Effector CD4-positive, alpha-beta T cell (primary cell): ENCODE measurements around the gene SETD1A.
"Not testable (repeated sequence)": the region's sequence is repeated elsewhere in the genome, so short reads cannot be mapped to it uniquely, and the experiment has no call there.

ENCODE experiments used
- DNase-seq: peaks from one replicate; pipeline ENCODE4 v3.0.0-alpha.2; 2020

SETD1A gene

DNA sequence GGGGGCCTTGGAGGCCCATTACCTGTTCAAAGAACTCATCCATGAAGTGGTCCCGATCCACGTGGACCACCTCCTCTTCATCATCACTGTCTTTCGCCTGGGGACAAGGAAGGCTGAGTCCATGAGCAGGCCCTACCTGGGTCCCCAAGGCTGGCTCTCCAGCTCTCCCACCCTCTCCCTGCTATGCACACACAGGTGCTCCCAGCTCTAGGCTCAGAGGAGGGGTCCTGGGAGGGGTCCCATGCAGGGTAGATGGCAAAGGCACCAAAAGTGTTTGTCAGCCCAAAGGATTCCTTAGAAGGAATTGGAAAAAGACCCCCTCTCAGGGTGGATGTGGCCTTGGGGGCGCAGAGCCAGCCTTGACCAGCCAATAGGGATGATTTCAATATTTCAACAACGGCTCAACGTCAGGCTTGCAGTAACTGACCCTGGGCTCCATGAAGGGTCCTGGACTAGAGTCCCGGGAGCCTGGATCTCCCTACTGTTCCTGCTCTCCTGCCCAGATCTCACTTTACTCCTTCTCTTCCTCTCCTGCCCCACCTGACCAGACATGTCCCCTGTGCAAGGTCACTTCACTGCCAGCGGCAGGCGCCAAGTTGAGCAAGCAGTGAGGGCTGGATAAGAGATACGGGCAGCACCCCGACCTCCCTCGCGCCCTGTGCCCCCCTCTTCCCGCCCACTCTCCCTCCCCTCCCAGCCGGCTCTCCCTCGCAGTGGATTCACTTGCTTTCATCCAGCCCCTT, 44.1 kb downstream of the SETD1A start:
- no peak for DNase-seq

DNA sequence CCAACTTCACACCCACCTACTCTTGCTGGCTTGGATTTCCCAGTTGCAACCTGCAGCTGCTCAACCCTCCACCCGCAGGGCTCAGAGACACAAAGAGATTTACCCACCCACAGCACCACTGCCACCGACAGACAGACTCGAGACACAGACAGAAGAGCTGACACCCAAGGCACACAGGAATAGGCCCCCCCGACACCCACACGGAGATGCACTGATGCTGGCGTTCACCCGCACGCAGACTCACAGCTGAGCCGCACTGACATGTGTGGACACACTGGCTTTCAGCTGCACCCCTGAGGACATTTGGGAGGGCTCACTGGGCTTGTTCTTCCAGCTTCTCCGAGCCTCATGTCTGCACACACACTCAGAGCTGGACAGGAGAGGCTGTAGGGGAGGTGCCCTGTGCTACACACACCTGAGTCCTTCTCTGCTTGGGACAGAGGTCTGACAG, 44.7 kb downstream of the SETD1A start:
- DNase-seq, result no peak

DNA sequence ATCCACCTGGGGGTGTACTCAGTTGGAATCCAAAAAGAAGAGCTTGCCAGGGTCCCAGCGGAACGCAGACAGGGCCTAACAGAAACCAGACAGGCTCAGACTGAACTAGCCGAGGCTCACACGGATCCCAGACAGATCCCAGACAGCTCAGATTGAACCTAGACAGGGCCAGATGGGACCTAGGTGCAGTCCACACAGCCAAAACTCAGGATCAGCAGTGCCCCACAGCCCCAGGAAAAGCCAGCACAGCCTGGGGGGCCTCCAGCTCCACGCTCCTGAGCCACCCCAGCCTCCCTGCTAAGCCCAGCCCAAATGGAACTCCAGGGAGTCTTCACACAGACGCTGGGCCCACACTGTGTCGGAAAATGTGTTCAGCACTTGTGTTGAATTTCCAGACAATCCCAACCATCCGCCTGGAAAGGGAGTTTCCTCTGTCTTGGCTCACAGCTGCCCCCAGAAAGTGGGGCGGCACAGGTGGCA, 45.3 kb downstream of the SETD1A start:
- no peak for DNase-seq

DNA sequence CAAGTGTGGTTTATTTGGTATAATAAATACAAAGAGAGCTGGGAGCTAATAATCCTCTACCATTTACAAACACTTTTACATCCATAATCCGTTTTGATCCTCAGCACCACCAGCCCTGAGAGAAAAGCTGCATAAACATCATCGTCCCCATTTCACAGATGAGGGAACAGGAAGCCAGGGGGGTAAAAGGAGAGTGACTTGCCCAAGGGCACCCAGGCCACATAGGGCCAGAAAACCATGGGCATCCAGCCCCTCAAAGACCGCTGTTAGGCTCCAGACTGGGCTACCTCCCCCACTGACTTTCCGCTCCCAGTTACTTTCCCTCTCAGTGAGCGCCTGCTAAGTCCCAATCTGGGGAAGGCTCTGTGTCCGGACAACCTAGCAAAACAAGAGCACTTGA, 46.2 kb downstream of the SETD1A start:
- no peak for DNase-seq

DNA sequence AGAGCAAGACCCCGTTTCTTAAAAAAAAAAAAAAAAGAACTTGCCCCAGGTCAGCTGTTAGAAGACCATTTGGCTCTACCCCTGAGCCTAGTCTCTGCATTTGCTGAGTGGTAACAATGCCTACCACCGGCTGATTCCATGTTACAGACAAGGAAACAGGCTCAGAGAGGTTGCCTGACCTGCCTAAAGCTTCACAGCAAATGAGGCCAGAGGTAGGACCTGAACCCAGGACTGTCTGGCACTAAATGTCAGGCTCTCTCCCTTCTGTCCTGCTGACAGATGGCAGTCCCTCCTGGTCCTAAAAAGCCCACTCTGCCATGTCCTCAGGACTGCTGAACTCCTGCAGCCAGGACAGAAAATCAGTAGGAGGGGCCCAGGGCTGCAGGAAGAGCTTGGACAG, 47.1 kb downstream of the SETD1A start:
- no peak for DNase-seq

DNA sequence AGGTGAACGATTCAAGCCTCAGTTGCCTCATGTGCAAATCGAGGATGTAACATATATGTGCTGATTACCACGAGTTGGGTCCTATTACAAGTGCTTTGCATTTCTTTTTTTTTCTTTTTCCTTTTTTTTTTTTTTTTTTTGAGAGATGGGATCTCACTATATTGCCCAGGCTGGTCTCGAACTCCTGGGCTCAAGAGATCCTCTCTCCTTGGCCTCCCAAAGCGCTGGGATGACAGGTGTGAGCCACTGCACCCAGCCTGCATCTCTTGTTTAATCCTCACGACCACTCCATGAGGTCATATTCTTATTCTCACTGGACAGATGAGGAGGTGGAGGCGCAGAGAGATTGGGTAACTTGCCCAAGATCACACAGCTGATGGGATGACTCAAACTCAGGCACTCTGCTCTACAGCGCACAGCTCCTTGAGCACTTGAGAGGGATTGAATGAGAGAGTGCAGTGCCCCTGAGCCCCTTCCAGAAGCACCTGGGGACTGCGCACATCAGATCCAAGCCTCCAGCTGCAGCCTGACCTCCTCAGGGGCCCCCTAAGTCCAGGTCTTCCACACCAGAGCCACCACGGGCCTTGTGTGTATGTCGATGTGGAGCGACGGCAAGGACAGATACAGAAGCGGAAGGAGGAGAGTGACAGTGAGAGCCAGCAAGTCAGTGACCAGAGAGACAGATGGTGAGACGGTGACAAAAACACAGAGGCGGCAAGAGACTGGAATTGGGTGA, 48.0 kb downstream of the SETD1A start:
- no peak for DNase-seq

DNA sequence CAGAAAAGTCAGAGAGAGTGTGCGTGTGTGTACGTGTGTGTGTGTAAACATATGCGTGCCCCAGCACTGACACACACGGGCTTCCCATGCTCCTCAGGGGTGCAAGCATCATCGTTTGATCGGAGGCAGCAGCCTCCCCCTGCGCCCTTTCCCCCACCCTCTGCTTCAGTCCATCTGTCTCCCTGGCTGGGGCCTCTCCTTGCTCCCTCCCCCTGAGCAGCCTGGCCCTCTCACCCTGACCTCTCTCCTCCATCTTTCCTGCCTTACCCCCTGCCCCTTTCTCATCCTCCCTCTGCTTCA, 48.5 kb downstream of the SETD1A start:
- DNase-seq, result no peak

DNA sequence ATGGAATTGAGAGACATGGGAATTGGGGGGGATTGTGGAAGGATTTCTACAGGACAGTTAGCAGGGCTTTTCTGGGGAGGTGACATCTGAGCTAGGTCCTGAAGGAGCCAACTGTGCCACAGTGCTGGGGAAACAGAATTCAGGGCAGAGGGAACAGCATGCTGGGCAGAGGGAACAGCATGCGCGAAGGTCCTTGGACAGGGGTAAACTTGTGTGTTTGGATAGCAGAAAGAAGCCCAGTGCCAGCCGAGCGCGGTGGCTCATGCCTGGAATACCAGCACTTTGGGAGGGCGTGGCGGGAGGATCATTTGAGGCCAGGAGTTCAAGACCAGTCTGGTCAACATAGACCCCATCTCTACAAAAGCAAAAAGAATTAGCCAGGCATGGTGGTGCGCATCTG, 49.0 kb downstream of the SETD1A start:
- no peak for DNase-seq

DNA sequence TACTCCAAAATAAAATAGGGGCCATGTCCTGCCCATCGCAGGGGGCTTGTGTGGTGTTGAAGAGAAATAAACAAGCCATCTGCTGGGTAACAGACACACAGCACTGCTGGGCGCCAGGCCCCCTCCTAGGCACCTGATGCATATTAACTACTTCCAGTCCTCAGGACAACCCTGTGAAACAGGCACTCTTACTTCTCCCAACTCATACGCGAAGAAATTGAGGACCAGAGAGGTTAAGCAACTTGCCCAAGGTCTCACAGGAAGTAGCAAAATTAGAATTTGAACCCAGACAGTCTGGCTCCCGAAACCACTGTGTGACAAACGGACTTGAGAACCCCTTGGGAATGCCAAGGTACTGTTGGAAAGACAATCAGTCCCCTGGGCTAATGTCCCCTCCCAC, 50.1 kb downstream of the SETD1A start:
- DNase-seq, result no peak

DNA sequence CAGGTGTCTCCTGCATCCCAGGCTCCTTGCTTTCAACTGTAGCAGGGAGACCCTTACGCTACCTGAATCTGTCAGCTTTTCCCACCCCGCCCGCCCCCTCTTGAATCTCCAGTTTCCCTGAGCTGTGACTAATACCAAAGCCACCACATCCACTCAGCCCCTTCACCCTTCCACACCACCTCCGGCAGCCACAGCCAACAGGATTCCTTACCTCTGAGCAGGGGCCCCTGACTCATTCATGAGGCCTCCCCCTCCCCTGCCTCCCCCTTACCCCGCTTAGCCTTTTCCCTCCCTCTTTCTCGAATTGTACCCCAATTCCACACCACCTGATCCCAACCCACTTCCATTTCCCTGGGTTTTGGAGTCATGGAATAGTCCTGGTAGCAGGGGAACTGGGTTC, 50.6 kb downstream of the SETD1A start:
- DNase-seq, result no peak

DNA sequence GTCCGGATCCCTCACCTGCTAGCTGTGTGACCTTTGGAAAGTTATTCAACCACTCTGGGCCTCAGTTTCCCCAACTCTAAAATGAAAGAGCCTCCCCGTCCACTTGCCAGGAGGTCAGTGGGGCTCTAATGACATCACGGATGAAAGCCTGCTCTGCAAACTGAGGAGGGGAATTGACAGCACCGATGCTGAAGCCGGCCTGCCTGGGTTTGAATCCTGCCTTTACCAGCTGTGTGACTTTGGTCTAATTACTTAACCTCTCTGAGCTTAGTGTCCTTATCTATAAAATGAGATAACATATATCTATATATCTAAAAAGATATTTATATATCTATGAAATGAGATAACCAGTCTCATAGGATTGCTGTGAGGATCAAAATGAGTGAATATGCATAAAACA, 51.0 kb downstream of the SETD1A start:
- no peak for DNase-seq

DNA sequence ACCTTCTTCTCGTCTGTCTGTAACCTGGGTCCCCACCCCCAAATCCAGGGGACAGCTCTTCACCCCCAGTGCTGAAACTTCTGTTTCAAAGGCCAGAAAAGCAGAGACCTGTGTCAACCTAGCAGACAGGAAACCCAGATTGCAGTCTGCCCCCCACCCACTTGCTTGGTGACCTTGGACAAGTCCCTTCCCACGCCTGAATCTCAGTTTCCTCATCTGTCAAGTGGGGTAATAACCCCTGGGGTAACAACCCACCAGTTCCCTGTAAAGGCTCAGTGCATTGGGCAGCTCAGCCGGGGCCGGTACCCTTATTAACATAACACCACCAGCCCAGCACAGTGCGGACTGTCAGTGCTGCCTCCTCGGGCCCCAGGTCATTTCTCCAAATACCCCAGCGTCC, 51.6 kb downstream of the SETD1A start:
- no peak for DNase-seq

DNA sequence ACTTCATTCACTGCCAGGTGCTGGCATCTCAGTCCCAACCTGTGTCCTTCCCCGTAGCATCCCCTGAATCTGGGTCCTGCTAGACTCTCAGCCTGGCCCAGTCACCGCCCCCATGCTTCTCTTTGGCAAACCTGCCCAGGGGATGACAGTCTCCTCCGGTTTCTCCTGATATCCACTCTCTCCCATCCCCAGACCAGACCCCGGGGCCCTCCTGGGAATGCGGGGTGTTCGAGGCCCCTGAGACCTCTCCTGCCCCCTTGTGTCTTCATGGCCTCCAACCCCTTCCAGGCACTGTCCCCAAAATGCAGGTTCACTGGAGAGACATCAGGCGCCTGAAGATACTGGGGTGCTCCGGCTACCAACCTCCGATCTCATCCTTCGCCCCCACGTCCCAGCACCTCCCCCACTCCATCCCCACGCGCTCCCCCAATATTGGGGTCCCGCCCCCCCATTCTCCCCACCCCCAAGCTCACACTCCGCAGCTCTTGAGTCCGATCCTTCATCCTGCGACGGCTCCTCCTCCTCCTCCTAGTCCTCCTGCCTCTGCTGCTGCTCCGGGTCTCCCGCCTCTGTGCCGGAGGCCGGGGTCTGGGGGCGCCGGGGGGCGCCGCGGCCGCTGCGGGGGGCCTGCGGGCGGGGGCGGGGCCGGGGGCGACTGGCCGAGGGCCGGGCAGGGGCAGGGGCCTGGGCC, 52.5 kb downstream of the SETD1A start:
- DNase-seq, result no peak

DNA sequence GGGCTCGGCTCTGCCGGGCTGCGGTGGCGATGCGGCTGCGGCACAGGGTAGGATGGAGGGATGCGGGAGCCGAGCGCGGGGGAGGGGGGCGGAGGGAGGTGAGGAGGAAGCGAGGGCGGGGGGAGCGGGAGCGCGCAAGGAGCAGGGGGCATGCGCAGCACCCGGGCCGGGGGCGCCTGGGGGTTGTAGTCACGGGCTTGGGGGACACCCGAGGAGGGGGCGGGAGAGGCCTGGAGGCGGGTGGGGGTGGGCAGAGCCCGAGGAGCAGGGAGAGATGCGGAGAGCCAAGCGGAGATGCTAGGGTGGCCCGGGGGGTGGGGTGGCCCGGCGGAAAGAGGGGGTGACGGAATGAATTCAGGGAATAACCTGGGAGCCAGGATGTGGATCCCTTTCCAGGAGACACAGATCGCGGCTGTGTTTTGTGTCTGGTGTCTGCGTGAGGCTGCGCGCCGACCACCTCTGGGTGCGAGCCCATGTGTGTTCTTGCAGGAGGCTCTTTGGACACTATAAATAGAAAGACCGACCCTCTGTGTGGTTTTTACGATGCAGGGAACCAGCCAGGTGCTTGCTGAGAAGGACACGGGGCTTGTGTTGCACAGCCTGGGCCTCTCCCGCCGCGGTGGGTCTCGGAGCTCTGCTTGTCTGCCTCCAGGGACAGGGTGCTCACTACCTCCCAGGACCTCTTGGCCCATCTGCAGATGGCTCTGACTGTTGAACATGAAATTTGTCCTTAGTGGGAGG, 53.2 kb downstream of the SETD1A start, which contains the start of gene STX1B:
TSS of gene STX1B (minus strand) at position 54 of the 741 bp plus-strand sequence. CDS start 242 bp downstream, outside the sequence.
- DNase-seq, result peak; percentile 37

DNA sequence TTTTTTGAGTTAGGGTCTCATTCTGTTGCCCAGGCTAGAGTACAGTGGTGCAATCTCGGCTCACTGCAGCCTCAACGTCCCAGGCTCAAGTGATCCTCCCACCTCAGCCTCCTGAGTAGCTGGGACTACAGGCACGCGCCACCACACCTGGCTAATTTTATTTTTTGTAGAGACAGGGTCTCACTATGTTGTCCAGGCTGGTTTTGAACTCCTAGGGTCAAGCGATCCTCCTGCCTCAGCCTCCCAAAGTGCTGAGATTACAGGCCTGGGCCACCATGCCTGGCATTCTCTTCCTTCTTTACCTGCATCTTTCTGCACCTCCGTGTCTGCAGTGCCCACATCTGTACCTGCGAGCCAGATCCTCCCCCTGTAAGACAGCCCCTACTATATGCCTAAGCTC, 54.3 kb downstream of the SETD1A start:
- not testable (repeated sequence) for DNase-seq

DNA sequence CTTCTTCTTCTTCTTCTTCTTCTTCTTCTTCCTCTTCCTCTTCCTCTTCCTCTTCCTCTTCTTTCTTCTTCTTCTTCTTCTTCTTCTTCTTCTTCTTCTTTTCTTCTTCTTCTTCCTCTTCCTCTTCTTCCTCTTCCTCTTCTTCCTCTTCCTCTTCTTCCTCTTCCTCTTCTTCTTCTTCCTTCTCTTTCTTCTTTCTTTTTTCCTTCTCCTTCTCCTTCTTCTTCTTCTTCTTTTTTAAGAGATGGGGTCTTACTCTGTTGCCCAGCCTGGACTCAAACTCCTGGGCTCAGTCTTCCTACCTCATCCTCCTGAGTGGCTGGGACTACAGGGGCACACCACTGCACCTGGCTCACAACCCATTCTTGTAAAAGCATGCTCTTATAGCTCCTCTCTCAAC, 55.7 kb downstream of the SETD1A start:
- DNase-seq, result not testable (repeated sequence)

DNA sequence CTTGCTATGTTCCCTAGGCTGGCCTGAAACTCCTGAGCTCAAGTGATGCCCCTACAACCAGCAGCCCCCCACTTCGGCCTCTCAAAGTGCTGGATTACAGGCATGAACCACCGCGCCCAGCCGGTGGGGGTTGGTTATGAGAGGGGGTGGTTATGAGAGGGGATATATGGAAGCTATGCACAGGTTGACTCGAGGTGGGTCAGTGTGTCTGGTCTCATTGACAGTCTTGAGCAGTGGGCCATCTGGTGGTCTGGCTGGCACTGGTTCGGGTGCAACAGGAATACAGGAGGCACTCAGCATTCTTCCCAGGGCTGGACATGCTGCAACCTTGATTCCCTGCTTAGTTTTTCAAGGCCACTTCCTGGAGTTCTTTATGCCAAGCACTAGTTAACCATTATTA, 58.5 kb downstream of the SETD1A start:
- no peak for DNase-seq

DNA sequence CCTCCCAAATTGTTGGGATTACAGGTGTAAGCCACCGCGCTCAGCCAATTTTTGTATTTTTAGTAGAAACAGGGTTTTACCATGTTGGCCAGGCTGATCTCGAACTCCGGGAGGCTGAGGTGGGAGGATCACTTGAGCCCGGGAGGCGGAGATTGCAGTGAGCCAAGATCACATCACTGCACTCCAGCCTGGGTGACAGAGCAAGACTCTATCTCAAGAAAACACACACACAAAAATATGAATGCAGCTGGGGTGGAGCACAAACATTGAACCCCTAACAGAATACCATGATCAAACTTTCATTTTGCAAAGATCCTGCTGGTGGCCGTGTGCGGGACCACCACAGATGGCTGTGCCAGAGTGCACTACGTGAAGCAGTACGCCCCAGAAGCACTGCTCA, 60.2 kb downstream of the SETD1A start:
- DNase-seq, result not testable (repeated sequence)

DNA sequence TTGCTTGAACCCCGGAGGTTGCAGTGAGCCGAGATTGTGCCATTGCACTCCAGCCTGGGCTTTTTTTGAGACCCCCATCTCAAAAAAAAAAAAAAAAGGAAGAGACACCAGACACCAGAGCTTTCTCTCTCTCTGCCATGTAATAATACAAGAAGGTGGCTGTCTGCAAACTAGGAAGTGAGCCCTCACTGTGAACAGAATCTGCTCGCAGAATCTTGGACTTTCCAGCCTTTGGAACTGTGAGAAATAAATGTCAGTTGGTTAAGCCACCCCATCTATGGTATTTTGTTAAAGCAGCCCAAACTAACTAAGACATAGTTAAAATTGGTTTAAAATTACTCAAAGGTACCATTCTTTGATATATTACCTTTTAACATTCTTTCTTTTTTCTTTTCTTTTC, 63.0 kb downstream of the SETD1A start:
- no peak for DNase-seq

DNA sequence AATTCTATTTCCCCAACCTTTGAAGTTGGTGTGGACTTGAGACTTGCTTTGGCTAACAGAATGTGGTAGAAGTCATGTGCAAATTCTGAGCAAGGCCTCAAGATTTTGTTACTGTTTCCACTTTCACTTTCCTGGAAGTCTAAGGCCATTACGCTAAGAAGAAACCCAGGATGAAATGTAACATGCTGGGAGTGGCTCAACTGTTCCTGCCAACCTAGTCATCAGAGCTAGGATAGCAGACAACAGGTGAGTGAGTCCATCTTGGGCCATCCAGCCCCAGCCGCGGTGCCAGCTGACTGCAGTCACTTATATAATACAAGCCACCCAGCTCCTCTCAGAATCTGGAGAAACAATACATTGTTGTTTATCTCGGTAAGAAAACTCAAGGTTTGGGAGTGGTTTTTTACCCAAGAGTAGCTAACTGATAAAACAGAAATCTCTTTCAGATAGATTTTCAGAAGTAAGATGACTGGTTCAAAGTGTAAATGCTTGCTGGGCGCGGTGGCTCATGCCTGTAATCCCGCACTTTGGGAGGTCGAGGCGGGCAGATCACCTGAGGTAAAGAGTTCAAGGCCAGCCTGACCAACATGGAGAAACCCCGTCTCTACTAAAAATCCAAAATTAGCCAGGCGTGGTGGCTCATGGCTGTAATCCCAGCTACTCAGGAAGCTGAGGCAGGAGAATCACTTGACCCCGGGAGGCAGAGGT, 65.1 kb downstream of the SETD1A start:
- no peak for DNase-seq

DNA sequence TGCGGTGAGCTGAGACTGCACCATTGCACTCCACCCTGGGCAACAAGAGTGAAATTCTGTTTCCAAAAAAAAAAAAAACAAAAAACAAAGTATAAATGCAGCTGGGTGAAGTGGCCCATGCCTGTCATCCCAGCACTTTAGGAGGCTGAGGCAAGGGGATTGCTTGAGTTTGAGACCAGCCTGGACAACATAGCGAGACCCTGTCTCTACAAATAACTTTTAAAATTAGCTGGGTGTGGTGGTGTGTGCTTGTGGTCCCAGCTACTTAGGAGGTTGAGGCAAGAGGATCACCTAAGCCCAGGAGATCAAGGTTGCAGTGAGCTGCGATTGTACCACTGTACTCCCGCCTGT, 65.7 kb downstream of the SETD1A start:
- no peak for DNase-seq

DNA sequence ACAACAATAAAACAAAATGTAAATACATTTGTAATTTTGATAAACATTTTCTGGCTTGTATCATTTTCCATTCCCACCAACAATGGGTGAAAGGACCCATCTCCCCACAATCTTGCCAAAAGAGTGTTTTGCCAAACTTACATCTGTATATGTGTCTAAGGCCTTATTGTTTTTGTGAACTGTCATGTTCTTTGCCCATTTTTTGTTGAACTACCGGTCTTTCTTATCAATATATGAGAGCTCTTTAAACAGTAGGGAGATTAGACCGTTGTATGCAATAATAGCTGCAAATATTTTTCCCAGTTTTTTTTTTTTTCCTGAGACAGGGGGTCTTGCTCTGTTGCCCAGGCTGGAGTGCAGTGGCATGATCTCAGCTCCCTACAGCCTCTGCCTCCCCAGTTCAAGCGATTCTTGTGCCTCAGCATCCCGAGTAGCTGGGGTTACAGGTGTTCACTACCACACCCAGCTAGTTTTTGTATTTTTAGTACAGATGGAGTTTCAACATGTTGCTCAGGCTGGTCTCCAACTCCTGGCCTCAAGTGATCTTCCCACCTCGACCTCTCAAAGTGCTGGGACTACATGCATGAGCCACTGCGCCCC, 66.2 kb downstream of the SETD1A start:
- no peak for DNase-seq
